ENCODE measurements around the gene TAF13.

Gene TAF13, protein sequence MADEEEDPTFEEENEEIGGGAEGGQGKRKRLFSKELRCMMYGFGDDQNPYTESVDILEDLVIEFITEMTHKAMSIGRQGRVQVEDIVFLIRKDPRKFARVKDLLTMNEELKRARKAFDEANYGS

DNA sequence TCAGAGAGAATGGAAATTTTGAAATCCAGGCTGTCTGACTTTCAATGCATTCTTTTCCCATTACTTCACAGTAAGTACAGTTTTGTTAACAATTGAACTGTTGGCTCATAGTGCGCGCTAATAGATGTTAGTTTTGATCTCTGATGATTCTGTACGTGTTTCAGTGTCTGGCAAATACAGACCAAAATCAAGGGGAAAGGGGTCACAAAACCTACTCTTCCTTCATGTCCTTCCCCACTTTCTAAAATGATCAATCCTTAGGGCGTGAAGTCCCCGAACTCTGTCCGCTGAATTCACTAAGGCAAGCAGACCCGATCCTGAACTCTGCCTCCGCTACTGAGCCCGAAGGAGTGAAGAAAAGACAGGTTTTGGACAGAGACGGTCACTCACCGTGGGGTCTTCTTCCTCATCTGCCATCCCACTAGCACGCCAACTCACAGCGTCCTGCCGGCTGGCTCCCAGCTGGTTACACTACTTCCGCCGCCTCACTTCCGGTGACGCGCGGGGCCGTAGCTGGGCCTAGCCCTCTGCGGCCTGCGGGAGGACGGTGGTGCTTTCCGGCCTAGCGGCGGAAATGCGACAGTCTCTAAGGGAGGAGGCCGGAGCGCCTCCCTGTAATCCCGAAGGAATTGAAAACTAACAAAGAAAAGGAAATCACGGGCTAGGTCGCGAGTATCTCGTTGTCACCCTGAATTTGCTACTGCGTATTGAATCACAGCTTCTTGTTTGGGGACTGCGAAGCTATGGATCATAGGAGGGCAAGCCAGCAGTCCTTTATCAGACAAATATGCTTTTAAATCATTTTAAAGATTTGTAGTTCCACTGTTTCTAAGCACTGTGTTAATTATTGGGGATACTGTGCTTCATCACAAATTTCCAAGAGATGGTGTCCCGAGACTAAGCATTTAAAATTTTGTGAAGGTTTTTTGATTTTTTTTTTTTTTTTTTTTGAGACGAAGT is at the start of gene TAF13:
TAF13 (minus strand) TSS at position 473 of the 960 bp plus-strand sequence; CDS start at position 417, 56 bp downstream.
- DNase-seq: peak; percentile 91

DNA sequence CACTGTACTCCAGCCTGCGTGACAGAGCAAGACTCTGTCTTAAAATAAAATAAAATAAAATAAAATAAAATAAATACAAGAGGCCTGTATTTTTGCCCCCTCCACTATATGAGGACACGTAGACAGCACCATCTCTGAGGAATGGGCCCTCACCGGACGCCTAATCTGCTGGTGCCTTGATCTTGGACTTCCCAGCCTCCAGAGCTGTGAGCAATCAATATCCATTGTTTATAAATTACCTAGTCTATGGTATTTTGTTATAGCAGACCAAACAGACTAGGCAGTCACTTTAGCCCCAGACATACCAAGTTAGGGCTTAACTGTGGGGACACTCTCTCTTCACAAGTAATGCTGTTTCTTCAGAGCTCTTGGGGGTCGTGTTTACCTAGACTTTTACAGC is 44.6 kb upstream of the TAF13 start:
- DNase-seq: no peak

DNA sequence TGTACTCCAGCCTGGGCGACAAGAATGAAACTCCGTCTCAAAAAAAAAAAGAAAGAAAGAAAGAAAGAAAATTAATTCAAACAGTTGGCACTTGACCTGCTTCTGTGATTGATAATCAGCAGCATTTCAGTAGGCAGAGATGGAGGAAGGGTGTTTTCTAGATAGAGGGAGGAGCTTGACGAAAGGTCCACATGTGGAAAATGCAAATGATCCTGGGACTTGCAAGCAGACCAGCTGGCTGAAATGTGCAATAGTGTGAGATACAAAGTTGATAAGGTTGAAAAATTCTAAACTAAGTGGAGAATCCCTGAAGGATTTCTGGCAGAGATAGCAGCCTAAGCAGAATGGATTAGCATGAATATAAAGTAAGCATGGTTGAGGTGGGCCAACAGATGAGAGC is 42.3 kb upstream of the TAF13 start:
- DNase-seq: no peak

DNA sequence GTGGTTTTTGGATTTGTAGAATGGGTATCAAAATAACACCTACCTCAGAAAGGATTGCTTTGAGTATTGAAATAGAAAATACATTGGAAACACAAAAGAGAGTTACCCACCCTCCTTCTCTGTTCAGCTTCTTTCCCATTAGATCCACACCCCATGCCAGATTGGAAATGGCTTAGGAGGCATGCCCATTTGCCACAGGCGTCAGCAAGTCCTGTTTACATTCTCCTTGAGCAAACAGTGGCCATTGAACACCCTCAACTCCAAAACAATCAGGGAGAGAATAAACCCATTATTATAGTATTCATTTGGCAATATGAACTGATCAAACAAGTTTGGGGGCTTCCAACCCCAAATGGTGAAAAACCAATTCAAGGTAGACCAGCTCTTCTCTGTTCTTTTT is 40.5 kb upstream of the TAF13 start:
- DNase-seq: no peak

DNA sequence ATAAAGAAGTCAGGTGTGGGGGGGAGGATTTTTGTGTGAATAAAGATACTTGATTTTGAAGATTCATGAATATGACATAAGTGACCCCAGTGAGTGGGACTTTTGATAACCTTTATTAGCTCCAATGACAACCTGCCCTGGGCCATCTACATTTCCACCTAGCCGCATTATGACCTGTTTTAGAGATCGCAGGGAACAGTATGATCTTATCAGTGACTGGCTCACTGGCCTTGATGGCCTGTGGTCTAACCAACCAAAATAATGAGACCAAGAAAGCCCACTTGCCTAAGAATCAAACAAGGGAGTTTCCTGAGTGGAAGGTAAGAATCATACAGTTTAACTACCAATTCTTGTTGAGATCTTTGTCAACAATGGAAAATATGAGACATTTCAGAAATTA is 39.9 kb upstream of the TAF13 start:
- no peak for DNase-seq

DNA sequence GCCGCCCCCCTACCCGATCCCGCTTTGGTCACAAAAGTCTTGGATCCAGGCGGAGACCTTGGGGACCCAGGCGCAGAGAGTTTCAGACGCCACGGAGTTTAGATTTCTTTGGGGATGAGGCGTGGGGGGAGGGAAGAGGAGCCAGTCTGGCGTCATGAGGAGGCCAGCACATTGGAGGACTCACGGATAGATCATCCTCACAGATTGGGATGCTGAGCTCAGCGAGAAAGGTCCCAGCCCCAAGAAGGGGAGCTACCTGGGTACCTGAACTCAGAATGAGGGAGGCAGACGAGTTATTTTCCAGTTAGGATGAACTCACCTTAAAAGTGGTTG is 38.5 kb upstream of the TAF13 start:
- DNase-seq: no peak

DNA sequence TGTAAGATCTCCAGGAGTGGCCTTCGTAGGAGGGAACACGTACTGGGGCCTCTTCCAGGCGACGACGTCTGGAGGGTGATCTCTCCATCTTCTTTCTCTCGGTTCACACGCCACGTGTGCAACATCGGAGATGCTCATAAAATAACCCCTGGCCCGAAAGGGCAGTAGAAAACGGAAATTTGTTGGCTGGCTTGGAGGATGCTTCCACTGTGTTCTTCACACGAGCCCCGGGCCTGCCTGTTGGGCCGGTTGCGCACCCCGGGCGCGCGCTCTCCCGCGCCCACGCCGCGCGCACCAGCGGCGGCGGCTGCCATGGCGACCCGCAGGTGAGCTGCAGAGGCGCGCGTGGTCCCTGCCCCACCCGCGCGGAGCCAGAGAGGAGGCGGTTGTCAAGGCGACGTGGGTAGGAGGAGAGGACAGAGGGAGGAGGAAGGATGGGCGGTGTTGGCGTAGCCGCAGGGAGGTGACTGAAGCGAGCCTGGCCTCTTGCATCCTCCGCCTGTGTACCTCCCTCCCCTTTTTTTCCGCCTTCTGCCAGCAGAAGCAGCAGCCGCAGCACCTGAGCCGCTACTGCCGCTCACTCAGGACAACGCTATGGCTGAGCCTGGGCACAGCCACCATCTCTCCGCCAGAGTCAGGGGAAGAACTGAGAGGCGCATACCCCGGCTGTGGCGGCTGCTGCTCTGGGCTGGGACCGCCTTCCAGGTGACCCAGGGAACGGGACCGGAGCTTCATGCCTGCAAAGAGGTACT is 38.0 kb upstream of the TAF13 start, which contains the start of gene ELAPOR1:
ELAPOR1 (plus strand) TSS at position 526 of the 752 bp plus-strand sequence; CDS start at position 595, 69 bp downstream.
- DNase-seq: peak; percentile 94

DNA sequence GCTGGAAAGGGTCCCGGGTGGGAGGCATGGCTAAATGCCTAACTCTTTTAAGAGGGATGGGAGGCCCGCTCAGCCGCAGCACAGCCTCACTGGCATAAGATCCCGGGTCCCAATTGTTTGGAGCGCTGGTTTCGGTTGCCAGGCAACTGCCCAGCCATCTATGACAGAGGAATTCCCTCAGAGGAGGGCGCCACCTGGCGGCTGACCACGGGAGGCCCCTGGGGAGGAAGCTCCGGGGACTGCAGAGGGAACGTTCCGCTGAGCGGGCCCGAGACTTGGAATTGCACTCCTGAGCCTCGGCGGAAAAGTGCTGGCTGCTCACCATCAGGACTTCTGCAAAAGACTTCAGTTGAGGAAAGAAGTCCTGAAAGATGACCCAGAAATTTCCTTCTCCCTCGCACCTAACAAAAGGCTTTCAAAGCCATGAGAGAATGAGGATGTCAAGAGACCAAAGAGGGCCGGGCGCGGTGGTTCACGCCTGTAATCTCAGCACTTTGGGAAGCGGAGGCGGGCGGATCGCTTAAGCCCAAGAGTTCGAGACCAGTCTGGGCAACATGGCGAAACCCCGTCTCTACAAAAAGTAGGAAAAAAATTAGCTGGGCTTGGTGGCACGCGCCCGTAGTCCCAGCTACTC is 37.0 kb upstream of the TAF13 start:
- peak; percentile 91 for DNase-seq

DNA sequence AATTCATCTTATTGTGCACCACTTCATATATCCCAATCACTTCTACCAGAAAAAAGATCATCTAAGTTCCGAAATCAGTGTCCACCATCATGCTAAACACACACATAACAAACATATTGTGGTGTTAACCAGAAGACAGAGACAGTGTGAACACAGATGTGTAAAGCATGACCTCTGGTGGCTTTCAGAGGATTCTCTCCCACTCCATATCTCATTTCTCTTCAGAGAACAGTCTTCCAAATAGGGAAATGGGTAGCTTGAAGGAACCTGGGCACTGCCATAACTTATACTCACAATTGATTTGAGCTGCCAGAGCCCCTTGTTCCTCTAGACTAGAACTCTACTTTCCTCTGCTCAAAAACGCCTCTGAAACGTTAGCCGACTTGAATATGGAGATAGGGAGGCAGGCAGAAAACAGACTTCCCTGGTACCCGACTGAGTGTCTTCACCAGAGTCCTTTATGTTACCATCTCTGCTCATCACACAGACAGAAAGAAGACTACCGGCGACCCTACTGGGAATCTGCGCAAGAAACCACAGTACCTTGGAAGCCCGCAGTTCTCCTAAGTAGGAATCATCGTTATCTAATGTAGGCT is 36.4 kb upstream of the TAF13 start:
- no peak for DNase-seq

DNA sequence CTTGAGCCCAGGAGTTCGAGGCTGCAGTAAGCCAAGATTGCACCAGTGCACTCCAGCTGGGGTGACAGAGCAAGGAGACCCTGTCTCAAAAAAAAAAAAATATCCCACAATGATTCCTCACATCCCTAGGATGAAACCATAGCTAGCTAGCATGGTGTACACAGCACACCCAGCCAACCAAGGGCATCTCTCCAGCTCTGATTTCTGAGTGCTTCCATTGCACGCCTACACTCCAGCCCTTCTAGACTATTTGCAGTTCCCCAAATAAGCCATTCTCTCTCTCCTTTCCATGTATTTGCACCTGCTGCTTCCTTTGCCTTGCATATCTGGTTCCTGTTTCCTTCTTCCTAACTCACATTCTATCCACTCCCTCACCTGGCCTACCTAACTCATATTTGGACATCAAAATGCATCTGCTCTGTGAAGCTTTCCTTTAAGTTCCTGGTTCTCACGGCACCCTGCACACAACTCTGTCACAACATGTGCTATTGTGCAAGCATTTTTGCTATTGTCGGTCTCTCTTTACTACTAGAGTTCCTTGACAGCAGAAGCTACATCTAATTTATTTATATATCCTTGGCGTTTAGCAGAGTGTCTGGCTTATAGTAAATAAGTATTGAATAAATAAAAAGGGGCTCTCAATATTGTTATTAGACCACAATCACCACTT is 35.7 kb upstream of the TAF13 start:
- DNase-seq: no peak

DNA sequence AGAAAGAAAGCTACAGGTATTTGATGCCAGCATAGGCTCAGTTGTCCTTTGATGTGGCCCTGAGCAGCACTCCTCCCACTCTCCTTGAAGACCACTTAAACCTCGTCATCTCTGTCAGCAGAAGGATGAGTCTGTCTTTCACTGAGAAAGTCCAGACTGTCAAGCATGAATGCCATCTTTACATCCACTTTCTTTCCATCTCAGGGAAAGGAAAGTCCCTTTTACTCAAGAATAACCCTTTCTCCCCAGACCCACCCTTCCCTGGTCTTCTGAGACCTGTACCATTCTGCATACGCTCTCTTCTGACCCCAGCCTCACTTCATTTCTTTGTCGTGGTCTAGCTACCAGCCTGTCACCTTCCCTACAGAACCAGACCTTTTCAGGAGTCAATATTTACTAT is 34.1 kb upstream of the TAF13 start:
- no peak for DNase-seq

DNA sequence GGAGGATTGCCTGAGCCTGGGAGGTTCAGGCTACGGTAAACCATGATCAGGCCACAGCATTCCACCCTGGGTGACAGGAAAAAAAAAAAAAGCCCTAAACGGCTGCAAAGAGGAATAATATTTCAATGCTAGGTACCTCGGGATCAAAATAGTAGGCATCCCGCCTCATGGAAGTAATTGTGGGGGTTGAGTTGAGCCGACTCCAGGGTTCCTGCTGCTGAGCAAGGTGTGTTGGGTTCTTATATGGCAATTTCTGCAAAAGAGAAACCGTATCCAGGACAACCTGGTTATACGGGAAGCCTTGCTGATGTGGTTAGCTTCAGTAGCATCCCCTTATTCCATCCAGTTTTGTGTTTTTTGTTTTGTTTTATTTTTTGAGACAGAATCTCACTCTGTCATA is 32.0 kb upstream of the TAF13 start:
- DNase-seq: no peak

DNA sequence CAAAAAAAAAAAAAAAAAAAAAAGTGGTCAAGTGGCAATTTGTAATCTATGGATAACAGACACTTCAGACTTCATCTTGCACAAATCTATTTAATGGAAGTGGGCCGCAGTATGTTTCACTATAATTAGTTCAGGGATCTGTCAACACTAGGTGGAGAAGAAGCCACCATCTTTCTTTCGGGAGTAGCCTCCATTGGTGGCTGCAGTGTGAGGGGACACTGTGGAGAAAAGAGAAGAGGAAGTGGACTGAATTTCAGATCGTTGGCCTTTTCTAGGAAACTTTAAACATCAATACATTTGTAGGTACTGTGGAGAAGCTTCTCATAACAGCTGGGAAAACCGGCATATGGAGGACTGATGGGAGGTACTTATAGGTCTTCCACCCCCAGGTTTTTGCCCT is 30.1 kb upstream of the TAF13 start:
- DNase-seq: no peak

DNA sequence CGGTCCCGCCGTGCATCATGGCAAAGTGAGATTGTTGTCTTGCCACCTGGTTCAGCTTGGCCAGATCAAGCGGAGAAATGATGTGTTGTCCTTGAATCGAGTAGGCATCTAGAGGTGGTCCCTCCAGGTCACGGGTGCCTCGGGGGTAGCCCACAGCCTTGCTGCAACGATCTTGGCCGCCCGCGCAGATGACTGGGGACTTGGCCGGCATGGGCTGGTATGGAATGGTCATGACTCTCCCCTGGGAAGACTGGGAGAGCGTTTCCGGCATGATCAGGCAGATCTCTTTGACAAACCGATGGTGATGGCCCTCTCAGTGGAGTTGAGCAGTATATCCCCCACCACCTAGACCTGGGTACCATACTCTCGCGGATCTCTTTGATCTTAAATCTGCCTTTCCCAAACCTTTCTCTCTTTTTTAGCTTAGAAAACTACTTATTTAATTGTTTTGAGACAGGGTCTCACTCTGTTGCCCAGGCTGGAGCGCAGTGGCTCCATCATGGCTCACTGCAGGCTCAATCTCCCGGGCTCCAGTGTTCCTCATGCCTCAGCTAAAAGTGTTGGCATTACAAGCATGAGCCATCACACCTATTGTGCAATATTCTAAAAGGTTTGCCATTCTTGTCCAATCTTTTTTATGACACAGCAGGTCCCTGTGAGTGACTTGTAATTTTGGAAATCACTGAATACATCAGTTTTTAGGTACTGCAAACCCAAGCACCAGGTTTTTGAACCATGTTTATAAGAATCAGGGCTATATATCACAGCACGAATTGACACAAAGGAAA is 28.8 kb upstream of the TAF13 start:
- no peak for DNase-seq

DNA sequence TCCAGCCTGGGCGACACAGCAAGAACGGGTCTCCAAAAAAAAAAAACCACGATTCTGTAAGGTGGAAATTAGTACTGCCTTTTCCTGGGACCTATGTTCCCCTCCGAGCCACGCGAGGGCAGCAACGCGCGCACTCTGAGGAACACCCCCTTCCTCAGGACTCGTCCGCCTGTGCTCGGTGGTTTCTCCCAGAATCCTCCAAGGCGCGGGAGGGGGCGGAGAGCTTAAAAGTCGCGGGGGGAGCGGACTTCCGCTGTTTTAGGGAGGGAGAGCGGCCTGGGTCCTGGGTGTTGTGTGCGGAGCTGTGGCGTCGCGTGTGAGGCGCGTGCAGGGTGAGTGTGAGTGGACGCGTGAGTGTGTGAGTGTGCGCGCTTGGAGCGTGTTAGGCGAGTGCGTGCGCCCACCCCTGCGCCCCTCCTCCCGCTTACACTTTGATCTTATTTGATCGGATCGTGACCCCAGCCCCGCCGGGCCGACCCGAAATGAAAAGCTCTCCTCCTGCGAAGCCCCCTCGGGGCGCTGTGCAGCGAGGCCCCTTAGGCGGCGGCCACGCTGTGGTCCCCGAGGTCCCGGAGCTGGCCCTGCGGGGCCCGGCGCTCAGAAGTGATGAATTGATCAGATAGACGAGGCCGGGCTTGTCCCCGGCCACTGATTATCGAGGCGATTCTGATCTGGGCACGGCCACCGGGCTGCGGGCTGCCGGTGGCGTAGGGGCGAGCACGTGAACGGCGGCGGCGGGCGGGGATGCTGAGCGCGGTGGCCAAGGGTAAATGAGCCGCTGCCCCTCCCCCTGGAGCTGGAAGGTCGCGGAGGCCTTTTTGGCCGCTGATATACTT is 24.4 kb upstream of the TAF13 start:
- DNase-seq: peak; percentile 97

DNA sequence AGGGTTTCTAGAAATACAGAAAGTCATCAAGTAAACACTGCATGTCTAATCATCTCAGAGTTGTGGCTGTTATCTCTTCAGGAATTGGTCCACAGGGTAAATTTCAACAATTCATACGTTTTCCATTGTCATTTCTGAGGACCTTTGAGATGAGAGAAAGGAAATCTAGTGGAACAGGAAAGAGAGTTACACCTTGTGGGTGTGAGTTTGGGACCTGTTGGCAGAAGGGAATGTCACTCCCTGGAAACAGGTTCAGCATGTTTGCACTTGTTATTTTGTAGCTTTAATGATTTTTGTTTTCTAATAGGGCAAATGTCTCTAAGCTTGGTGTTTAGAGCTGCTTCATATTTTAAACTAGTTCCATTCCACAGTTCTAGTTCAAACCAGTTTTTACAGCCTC is 20.3 kb upstream of the TAF13 start:
- DNase-seq: no peak

DNA sequence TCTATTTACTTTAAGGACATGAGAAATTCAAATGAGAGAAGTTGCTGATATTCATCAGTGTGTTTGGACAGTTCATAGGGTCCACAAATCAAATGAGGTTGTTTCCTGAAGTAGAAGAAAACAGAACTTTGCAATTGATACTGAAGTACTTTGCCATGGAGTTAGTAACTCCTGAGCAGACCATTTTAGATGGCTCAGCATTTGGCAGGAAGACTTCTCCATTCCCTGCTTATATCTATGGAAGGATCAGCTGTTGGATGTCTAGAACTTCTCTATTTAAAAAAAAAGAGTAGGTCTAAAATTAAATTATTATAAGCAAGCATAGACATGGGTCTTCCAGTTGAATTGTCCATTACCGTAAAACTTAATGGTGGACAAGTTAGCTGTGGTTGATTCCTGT is 19.8 kb upstream of the TAF13 start:
- DNase-seq: no peak

DNA sequence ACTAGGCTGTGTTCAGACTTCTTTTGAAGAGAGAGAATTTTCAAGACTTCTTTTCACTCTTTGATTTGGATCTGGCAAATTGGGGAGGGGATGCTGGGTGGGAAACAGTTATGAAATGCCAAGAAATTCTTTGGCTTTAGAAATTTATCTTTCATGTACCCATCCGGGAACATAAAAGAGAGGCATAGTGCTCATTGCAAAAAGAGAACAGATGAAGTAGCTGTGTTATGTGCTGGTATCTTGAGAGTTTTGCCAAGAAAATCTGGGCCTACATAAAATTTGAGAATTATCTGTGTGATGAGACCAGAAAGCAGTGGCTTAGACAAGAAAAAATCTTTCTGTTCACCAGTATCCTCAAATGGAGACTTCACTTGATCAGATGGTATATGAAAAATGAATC is 19.1 kb upstream of the TAF13 start:
- no peak for DNase-seq

DNA sequence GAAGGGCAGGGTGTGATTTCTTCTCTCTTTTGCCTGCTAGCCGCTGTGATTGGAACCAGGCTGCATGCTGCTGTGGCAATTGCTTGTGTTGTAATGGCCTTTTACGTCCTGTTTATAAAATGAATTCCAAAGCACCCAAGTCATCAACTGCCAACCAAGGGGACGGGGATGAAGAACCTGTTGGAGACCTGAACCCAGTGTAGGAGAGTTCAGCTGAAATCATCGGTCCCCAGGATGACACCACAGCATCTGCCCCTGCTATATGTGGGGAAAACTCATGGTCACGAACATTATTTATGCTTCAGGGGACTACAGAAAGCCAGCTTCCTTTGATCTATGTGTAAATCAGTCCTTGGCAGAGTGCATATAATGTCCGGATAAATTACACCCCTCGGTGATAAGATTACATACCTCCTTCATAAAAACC is 18.6 kb upstream of the TAF13 start:
- DNase-seq: no peak

DNA sequence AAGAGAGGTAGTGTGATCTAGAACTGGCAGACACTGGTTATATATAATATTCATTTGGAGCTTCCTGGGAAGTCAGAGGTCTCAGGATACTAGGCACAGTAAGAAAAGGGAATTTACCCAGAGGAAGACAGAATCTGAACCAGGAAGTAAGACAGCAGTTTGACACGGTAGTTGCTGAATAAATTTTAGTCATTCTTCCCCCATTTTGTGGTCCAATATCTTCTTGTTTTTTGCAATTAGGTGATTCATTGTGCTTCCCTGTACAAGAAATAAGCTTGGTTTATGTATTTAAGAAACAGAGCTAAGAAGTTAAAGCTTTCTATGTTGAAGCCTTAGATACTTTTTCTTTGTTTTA is 16.0 kb upstream of the TAF13 start:
- no peak for DNase-seq

All from CD4-positive, alpha-beta T cell treated with Interleukin-15 for 1 hour (primary cell).